ENCODE results near the gene PCDH9.
A peak's percentile ranks its signal among the peaks of the same experiment; 100 is the strongest.

PCDH9 gene

DNA sequence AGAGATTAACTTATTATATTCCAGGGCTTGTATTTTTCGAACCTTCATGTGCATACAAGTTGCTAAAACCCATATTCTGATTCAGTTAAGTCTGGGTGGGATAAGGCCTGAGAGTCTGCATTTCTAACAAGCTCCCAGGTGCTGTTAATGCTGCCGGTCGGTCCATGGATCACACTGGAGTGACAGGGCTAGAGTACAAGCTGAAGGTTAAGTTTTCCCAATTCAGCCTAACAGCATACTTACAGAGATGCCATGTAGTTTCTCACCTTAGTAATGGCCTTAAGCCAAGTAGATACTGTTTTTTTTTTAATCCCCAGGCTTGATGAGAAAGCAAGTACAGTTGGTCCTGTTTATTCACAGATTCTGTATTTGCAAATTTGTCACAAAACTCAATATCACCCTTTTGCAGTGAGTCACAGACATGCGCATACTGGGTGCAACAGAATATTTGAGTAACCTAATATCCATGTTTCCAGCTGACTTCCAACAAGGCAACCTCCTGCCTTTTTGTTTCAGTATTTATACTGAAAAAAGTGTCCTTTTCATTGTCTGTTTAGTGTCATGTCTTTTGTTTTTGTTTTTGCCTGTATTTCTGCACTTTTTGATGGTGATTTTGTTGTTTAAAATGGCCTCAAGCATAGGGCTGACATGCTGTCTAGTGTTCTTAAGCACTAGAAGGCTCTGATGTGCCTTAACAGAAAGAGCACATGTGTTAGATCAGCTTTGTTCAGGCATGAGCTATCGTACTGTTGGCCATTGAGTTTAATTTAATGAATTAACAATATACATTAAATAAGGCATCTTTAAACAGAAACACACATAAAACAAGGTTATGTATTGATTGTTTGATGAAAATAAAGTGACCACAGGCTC is 875.0 kb downstream of the PCDH9 start:
- DNase-seq: no peak

DNA sequence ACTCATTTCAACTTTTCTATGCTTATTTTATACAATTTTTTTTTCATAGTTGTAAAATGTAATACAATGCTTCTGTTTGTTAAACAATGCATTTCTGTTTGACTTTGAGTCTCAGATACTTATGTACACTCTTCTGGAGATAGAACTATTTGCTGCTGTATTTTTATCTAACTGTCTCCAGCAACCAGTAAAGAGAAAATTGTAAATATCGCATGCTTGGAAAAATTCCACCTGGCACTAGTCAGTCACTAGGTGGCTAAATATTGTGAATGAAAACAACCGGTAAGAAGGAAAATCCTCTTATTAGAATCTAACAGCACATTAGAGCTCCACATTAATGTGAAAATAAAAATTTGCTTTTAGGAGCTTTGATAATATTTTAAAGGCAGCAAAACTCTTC is 876.5 kb downstream of the PCDH9 start:
- DNase-seq: no peak

DNA sequence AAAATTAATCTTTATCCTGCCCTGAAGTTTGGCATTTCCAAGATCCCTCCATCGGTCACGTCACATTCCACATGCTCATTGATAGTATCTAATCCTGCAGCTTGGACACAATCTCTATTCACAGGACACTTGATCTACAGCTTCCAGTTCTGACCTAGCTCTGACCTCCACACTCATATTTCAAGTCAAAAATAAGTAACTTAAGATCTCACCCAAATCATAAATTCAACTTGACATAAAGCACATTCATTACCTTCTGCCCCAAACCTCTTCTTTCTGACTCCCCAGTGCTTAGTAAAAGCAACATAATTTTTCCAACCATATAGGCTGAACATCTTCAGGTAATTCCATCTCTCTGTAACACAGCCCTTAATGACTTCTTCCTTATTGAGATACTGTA is 880.2 kb downstream of the PCDH9 start:
- no peak for DNase-seq

DNA sequence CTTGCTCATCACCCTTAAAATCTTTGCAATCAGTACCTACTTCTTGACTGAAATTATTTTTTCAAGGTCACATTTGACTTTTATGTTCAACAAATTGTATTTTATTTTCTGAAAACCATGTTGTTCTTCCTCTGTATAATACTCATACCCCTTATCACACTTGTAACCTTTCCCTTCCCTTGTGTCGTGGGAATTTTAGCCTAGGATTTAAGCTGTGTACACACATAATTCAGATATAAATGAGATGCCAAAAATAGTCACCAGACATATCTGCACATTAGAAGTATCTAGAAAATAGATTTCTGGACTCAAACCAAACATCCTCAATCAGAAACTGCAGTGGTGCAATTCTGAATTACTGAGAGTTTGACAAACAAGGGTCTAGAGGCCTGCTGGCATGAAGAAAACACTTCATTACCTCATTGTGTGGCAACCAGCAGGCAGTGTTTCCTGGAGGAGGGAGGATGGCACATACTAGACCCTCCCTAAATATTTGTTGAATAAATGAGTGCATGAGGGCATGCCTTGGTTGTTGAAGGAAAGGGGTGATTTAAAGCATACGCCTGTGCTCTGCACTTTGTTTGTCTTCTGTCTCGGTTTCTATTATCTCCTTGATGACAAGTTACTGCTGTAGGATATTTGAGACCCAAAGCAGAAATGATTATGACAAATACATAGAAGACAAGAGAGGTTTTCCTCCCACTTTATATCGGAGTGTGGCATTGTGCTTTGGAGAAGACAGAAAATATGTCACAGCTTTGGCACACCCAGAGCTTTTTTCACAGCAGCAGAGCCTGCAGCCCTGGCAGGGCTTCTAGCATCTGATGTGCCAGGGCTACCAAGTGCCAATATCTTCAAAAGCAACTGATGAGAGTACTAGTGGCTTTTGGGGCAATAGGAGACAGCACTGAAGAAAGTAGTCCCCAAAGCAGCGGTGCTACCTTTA is 881.1 kb downstream of the PCDH9 start:
- no peak for DNase-seq

DNA sequence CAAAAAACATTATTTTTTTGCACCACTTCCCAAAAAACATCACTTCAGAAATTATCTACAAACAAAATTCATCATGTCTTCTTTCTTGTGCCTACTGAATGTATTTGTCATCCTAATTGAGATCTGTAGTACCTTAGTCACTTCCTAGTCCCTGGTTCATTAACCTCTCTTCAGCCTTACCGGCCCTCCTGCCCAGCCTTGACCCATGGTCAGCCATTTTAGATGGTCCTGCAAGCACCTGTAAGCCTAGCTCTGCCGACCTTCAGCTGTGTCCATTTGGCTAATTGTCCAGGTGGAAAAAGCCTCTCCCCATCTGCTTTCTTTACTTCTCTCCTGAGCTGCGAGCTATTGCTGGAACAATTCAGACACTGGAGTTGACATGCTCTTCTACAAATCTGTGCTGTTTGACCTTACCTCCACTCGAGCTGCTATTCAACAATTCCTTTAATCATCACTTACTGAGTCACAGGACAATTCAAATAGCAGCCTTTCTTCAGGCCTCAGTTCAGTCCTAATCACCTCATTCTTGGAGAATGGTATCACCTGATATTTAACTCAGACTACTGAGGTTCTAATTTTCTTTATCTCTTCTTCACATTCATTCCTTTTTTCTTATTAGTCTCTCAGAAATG is 882.5 kb downstream of the PCDH9 start:
- DNase-seq: peak; percentile 31

DNA sequence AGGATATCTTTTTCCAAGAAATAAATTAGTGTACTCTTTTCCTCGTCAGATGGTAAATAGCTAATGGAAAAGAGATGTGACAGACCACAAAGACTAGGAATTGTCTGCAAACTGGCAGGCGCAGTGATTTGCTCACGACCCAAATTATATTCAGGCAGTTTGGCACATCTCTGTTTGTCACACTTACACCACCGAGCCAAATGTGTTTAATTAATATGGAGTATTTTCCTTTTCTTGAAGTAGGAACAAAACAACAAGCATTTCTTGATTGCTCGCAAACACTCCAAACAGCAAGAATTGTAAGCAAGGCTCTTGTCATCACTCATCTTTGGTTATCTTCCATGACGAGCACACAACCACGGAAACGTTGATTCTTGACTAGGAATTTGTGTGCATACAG is 884.2 kb downstream of the PCDH9 start:
- no peak for DNase-seq

DNA sequence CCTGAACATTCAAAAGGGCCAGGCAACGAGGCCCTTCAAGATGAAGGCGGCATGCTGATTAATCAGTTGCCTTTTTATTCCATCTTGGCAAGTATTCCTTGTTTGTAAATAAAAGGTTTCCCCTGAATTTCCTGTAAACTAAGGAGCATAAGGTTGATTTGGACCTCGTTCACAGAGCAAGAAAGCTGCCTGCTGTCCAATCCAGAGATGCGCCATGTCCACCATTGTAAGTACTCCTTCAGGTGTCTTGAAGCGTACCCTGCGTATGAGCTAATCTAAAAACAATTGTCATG is 884.7 kb downstream of the PCDH9 start:
- DNase-seq: no peak

DNA sequence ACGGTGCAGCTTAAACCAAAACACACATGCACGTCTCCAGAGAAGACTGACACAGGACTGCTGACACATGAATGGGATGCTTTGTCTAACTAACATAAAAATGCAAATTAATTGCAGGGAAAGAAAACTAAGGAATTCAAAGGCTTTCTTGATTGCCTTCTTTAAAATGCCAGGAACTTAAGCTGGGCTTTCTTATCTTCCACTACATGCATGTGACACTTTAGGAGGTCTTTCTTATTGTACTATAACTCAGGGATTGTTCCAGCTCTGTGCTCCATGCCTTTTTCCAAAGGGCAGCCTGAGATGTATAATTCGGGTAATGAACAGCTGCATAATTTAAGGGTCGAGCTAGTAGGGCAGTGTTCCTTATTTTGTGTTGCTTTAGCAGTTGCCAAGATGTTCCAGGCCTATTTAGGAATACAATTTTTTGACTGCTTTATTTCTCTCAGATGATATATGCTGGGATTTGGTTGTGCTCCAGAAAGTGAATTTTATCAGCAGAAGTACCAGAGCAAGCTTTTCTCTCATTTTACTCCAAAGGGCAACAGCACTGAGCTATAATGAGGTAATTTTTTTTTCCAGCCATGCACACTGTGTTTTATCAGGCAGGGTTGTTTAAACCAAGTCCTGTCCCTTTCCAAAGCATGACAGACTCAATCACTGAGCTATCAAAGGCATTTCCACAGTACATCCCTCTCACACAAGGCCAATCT is 885.2 kb downstream of the PCDH9 start:
- no peak for DNase-seq

DNA sequence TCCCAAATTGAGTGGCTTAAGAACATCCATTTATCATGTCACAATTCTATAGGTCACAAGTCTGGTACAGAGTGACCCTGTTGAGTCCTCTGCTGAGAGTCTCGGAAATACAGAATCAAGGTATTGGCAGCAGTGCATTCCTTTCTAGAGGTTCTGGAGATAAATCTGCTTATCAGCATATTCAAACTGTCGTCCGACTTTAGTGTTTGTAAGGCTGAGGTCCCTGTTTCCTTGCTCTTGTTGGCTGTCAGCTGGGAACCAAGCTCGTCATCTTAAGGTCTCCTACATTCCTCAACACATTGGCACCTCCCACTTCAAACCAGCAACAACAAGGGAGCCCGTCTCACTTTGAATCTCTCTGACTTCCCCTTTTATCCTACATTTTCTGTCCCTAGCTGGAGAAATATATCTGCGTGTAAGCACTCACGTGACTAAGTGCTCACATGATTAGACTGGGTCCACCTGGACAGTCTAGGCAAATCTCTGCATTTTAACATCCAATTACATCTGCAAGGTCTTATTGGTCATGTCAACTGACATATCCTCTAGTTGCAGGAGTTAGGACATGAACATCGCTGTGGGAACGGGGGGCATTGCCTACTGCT is 886.8 kb downstream of the PCDH9 start:
- no peak for DNase-seq

DNA sequence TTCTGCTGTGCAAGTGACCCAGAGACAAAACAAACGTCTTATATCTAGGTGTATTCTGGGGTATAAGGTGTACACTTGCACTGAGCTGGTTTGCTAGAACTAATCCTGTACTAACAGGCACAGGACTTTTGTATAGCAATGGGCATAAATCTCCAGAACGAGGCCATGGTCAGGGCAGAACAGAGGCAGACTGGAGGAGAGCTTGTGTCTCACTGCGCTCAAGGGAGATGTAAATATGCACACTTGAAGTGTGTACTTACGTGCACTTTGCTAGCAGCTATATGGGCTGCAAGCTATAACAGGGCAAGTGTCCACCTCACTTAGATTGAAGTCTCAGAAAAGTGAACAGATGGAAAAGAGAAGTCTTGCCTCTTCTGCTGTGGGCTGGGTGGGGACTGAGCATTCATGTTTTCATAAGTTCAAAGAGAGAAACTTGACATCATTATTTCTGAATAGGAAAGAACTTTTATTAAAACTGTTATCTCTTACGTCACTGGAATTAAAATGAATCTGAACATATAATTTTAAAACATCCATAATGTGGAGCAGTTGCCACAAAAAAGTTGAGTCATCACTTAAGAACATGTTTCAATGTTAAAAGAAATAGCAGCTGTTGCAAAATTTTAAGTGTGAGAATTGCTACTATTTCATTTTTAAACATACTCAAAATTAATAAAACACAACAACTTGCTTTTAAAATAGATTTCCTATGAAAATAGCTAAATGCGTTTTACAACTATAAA is 888.3 kb downstream of the PCDH9 start:
- no peak for DNase-seq

DNA sequence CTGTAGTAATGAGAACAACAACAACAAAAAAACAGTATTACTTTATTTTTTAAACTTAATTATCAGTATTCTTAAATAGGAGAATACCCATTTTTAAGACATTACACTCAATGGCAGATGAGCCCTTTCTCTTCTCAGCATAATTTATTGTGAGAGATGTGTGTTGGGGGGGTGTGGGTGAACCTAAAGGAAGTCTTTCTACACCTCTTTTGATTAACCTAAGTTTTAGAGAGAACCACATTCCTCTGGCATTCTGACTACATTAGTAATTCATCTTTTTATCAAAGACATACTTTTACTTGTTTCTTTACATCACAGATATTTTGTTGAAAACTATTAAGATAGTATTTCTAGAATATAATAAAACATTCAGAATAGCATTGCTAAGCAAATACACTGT is 890.9 kb downstream of the PCDH9 start:
- peak; percentile 47 for DNase-seq

DNA sequence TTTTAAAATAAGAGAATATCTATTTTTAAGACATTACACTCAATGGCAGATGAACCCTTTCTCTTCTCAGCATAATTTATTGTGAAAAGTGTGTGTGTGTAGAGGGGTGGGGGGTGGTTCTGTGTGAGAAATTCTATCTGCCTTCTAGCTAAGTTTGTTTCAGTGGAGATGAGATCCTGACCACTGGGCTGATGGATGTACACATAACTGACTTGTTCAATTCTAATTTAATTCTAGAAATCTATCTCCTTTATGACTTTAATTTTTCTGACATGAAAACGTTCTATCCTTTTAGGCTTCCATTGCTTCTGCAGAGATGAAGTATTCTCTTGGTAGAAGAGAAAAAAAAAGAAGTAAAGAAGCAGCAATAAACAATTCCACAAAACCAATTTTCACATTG is 891.6 kb downstream of the PCDH9 start:
- DNase-seq: no peak

DNA sequence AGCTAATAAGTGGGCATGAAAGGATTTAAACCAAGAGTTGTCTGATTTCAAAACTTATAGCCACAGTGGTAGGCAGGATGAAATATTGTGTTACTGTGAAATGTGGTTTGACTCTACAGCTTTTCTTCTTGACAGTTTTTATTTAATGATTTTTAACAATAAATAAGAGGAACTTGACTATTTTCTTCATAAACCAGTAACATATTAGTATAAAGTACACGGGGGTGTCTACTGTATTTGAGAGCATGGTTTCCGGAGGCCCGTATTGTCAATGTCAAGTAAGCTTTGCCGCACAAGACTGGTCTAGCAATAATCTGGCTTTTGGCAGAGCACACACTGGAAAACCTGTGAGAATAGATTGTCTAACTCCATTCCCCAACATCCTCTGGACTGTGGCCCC is 894.5 kb downstream of the PCDH9 start:
- DNase-seq: no peak

DNA sequence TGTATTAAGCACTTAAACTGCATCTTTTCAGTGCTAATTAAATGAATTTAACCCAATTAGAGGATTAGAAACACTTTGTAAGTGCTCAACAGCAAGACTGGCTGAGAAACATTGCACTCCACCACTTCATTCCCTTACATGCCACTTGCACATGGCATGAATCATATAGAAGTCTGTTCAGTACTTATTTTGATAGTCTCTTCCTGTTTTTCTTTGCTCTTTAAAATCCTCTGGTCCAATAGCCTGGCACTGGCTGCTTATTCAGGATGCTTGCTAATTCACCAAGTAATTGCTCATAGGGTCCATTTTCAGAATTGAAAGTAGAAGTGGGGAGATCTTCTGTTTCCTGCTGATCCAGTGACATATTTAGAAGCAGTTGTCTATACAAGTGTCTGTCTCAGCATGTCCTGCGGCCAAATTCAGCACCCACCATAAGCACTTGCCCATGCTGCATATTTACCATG is 900.1 kb downstream of the PCDH9 start:
- peak; percentile 15 for DNase-seq

DNA sequence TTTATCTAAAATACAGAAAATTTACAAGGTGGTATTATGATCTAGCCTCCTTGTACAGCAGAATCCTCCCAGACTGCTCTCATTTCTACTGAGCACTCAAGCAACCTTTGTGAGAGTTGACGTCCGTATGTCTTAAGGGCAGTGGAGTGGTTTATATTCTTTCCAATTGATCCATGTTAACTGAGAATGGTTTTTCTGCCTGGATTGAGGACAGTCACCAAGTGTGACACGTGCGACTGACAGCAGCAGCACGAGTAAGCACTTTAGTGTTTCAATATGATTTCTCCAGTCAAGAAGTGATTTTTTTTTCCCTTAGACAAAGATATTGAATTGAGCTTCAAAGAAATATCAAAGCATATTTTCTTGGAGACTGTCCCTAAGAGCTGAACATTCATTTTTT is 901.7 kb downstream of the PCDH9 start:
- no peak for DNase-seq

DNA sequence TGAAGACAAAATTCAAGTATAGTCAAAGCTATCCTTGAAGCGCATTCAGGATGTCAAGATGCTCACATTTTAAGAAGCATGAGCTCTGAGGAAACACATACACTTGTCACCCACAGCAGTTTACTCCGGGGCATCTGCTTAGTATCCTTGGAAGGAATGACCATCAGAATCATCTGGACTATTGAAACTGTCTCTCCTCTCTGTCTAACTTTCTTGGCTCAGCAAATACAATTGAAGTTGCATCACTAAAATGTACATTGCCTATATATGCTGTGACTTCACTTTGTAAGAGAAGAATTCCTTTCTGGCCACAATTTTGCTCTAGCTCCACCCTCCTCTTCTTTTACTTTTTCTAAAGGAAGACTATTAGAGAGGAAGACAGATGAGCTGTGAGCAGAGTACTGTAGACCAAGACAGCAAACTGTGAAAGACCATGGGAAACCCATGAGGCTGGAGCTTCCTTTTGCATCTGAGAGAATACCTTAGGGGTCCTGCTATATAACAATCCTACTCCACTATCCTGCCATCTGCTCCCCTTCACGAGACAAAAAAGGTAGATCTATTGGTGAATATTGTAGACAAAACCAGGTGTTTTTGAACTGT is 906.3 kb downstream of the PCDH9 start:
- DNase-seq: peak; percentile 33

DNA sequence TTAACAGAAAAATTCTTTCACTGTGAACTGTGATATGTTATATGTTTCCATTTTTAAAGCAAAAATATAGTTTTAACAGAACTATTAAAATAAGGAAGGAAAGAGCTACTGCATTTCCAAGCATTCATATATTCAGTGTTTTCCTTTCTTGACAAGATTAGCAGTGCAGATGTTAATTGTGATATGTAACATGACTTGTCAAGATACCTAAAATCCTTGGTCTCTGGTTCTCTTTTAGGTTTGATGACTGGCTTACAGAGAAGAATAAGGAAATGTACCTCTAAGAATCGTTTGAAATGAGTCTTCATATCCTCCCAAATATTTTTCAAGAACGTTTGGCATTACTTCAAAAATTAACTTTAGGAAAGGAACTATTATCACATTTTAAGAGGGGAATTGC is 907.2 kb downstream of the PCDH9 start:
- no peak for DNase-seq

DNA sequence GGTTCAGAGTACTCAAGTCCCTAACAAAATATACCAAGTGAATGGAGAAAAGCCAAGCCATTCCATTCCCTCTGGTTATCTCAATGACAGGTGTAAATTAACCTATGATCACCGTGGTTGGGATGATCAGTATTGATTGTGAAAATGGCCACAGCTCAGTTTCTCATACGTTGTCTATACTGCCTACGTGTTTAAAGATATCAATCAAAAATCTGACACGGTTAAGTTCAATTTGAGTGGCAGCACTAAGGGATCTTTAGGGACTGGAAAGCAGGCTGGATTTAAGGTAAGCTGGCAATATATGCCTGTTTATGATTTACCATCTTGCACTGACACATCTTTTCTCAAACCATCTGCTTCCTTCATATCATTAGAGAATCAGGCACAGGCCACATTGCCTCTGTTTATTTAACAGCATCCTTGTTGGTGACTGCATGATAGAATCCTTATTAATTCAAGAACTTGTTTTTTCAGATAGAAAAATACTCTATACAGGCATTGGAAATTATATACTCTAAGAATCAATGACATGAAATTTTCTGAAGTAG is 907.9 kb downstream of the PCDH9 start:
- DNase-seq: no peak

DNA sequence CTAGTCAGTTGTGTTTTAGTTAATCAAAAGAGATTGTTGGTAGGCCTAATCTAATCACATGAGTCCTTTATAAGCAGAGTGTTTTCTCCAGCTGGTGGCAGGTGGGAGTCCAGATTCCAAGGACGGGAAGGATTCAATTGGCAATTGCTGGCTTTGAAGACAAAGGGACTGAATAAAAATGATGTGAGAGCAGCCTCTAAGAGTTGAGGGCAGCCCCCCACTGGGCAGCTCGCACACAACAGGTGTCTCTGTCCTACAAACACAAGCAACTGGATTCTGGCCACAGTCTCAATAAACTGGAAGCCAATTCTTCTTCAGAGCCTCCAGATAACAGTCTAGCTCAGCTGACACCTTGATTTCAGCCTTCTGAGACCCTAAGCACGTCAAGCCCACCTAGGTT is 915.2 kb downstream of the PCDH9 start:
- no peak for DNase-seq

DNA sequence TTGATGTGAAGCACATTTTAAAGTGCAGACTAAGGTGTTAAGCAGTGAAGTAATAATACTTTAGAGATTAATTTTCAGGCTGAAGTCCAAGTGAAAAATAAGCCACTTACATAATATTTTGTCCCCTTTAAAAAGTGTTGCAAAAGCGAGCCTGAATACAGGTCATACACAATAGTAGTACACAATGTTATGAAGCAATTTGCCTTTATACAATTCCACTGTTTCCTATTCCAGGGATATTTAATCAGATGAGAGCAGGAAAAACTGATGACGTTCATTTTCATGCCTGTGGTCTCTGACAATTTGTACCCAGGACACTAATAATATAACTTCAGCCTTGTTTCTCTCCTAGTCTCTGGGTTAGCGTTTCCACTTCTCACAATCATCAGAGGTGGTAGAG is 916.7 kb downstream of the PCDH9 start:
- DNase-seq: peak; percentile 39

Measured in fibroblast of skin of right biceps (primary cell).